HL-60 (cell line): ENCODE measurements around the gene ZCCHC24.

Experiments
- GABPA ChIP-seq: IDR thresholded peaks from 2 replicates; pipeline ENCODE4 v1.6.1; 2012; ENCODE audit warnings: low read depth
- POLR2AphosphoS5 ChIP-seq: IDR thresholded peaks from 2 replicates; pipeline ENCODE4 v1.6.1; 2012; ENCODE audit warnings: low read depth
- SPI1 ChIP-seq: IDR thresholded peaks from 2 replicates; pipeline ENCODE4 v1.6.1; 2012; ENCODE audit warnings: low read depth, mild to moderate bottlenecking, borderline replicate concordance
- TF ChIP-seq, protein P1 (sequence below): IDR thresholded peaks from one replicate; pipeline ENCODE4 v1.5.1; 2011; ENCODE audit warnings: low read length, control low read depth, inconsistent platforms; ENCODE audit not compliant: insufficient read depth
- TF ChIP-seq, protein P2 (sequence below): IDR thresholded peaks from 2 replicates; pipeline ENCODE4 v1.6.1; 2012; ENCODE audit warnings: low read depth; ENCODE audit not compliant: insufficient replicate concordance

DNA sequence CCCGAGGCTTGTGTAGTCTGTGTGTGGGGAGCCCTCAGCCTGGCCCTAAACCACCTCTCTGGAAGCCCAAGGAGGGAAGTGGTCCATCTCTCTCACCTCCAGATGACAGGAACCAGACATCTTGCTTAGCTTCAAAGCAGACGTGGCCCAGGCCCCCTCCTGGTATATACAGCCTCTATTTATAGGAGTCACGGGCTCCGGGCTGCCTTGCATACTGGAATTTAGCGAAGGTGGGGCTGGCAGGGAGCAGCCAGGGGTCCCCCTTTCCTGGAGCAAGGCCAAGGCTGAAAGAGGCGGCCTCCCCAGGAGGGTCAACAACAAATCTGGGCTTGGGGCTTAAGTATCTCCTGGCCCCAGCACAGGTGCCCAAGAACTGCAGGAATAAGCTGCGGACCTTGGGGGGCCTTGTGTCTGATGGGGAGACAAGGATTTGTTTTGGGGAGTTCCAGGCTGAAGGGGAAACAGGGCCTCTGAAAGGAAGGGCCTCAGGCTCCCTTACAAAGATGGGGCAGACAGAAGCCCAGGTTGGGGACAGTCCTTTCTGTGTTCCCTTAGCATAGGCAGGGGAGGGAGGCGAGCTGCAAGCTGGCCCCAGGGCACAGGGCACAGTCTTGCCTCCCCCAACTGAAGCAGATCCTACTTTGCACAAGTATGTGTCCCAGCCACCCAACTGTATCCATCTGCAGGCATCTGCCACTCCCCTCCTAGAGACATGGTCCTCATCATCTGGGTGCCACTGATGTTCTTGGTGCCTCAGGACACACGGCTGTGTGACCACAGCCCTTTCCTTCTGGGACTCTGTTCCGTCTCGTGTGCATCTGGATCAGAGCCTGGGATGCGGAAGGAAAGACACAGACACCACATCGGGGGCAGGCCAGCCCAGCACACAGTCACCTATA, 11.9 kb downstream of the ZCCHC24 start:
- TF ChIP-seq POLR2AphosphoS5 (no peak), GABPA (no peak), SPI1 (no peak)
- TF ChIP-seq, protein P1, sequence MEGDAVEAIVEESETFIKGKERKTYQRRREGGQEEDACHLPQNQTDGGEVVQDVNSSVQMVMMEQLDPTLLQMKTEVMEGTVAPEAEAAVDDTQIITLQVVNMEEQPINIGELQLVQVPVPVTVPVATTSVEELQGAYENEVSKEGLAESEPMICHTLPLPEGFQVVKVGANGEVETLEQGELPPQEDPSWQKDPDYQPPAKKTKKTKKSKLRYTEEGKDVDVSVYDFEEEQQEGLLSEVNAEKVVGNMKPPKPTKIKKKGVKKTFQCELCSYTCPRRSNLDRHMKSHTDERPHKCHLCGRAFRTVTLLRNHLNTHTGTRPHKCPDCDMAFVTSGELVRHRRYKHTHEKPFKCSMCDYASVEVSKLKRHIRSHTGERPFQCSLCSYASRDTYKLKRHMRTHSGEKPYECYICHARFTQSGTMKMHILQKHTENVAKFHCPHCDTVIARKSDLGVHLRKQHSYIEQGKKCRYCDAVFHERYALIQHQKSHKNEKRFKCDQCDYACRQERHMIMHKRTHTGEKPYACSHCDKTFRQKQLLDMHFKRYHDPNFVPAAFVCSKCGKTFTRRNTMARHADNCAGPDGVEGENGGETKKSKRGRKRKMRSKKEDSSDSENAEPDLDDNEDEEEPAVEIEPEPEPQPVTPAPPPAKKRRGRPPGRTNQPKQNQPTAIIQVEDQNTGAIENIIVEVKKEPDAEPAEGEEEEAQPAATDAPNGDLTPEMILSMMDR: no peak
- TF ChIP-seq, protein P2, sequence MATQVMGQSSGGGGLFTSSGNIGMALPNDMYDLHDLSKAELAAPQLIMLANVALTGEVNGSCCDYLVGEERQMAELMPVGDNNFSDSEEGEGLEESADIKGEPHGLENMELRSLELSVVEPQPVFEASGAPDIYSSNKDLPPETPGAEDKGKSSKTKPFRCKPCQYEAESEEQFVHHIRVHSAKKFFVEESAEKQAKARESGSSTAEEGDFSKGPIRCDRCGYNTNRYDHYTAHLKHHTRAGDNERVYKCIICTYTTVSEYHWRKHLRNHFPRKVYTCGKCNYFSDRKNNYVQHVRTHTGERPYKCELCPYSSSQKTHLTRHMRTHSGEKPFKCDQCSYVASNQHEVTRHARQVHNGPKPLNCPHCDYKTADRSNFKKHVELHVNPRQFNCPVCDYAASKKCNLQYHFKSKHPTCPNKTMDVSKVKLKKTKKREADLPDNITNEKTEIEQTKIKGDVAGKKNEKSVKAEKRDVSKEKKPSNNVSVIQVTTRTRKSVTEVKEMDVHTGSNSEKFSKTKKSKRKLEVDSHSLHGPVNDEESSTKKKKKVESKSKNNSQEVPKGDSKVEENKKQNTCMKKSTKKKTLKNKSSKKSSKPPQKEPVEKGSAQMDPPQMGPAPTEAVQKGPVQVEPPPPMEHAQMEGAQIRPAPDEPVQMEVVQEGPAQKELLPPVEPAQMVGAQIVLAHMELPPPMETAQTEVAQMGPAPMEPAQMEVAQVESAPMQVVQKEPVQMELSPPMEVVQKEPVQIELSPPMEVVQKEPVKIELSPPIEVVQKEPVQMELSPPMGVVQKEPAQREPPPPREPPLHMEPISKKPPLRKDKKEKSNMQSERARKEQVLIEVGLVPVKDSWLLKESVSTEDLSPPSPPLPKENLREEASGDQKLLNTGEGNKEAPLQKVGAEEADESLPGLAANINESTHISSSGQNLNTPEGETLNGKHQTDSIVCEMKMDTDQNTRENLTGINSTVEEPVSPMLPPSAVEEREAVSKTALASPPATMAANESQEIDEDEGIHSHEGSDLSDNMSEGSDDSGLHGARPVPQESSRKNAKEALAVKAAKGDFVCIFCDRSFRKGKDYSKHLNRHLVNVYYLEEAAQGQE: no peak
